Panc1 (cell line): ENCODE results near the gene PLCB1.

ENCODE experiments used
- POLR2AphosphoS5 ChIP-seq: IDR thresholded peaks from 2 replicates; pipeline ENCODE4 v1.6.1; 2012; ENCODE audit warnings: mild to moderate bottlenecking, low read depth, low read length, moderate library complexity
- SIN3A ChIP-seq: IDR thresholded peaks from 2 replicates; pipeline ENCODE4 v1.6.1; 2012; ENCODE audit warnings: low read depth, mild to moderate bottlenecking, low read length, moderate library complexity, borderline replicate concordance; ENCODE audit not compliant: insufficient read depth
- TF ChIP-seq, protein P1 (sequence below), 2 experiments: IDR thresholded peaks; 2 replicates each; pipeline ENCODE4 v1.6.1; 2011 to 2012; ENCODE audit warnings: low read depth in 2 of 2, control low read depth in 1 of 2, low read length in 1 of 2, mild to moderate bottlenecking in 1 of 2, moderate library complexity in 1 of 2; ENCODE audit not compliant: insufficient read depth in 1 of 2
- TF ChIP-seq, protein P2 (sequence below): fragments of 450-650 bp; IDR thresholded peaks from 2 replicates; pipeline ENCODE4 v1.5.1; 2017; ENCODE audit warnings: mild to moderate bottlenecking

DNA sequence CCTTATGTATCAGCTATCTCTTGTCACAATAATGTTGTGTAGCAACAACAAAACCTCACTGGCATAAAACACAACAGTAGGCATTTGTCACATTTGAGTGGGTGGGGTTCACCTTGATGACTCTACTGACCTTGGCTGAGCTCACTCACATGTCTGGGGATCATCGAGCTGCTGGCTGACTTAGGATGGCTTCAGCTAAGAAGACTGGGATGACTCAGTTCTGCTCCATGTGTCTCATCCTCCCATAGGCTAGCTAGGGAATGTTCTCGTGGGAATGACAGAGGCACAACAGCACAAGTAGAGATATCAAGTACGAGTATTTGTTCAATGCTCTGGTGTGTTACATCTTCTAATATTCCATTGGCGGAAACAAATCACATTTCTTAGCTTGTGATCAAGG, 167.9 kb downstream of the PLCB1 start:
- TF ChIP-seq, protein P1, sequence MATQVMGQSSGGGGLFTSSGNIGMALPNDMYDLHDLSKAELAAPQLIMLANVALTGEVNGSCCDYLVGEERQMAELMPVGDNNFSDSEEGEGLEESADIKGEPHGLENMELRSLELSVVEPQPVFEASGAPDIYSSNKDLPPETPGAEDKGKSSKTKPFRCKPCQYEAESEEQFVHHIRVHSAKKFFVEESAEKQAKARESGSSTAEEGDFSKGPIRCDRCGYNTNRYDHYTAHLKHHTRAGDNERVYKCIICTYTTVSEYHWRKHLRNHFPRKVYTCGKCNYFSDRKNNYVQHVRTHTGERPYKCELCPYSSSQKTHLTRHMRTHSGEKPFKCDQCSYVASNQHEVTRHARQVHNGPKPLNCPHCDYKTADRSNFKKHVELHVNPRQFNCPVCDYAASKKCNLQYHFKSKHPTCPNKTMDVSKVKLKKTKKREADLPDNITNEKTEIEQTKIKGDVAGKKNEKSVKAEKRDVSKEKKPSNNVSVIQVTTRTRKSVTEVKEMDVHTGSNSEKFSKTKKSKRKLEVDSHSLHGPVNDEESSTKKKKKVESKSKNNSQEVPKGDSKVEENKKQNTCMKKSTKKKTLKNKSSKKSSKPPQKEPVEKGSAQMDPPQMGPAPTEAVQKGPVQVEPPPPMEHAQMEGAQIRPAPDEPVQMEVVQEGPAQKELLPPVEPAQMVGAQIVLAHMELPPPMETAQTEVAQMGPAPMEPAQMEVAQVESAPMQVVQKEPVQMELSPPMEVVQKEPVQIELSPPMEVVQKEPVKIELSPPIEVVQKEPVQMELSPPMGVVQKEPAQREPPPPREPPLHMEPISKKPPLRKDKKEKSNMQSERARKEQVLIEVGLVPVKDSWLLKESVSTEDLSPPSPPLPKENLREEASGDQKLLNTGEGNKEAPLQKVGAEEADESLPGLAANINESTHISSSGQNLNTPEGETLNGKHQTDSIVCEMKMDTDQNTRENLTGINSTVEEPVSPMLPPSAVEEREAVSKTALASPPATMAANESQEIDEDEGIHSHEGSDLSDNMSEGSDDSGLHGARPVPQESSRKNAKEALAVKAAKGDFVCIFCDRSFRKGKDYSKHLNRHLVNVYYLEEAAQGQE (IDR thresholded peaks at IDR 0.05; ENCODE audit: insufficient read depth in 1 of 2, low read depth in 2 of 2, low read length in 1 of 2), result no peak
- TF ChIP-seq, protein P2, sequence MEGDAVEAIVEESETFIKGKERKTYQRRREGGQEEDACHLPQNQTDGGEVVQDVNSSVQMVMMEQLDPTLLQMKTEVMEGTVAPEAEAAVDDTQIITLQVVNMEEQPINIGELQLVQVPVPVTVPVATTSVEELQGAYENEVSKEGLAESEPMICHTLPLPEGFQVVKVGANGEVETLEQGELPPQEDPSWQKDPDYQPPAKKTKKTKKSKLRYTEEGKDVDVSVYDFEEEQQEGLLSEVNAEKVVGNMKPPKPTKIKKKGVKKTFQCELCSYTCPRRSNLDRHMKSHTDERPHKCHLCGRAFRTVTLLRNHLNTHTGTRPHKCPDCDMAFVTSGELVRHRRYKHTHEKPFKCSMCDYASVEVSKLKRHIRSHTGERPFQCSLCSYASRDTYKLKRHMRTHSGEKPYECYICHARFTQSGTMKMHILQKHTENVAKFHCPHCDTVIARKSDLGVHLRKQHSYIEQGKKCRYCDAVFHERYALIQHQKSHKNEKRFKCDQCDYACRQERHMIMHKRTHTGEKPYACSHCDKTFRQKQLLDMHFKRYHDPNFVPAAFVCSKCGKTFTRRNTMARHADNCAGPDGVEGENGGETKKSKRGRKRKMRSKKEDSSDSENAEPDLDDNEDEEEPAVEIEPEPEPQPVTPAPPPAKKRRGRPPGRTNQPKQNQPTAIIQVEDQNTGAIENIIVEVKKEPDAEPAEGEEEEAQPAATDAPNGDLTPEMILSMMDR, result no peak
- TF ChIP-seq POLR2AphosphoS5 (no peak), SIN3A (no peak)
